ENCODE data around the gene ALG3.

The ALG3 gene

DNA sequence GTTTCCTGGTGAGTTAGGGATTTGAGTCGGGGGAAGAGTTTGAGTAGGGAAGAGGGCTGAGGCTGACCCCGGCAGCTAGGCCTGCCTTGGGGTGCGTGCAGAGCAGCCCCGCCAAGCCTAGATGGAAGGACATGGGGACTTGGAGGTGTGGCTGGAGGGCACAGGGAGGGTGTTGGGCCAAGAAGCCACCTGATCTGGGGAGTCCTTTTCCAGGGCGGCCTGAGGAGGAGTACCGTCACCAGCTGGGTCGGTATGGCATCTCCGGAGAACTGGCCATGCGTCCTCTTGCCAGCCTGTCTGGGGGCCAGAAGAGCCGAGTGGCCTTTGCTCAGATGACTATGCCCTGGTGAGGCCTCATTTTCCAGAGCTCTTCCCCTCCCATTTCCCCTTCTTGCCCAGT lies 55.9 kb downstream of the ALG3 start:
- DNase-seq (ENCODE audit: low spot score): no peak
